ENCODE measurements around the gene ETS2.

DNA sequence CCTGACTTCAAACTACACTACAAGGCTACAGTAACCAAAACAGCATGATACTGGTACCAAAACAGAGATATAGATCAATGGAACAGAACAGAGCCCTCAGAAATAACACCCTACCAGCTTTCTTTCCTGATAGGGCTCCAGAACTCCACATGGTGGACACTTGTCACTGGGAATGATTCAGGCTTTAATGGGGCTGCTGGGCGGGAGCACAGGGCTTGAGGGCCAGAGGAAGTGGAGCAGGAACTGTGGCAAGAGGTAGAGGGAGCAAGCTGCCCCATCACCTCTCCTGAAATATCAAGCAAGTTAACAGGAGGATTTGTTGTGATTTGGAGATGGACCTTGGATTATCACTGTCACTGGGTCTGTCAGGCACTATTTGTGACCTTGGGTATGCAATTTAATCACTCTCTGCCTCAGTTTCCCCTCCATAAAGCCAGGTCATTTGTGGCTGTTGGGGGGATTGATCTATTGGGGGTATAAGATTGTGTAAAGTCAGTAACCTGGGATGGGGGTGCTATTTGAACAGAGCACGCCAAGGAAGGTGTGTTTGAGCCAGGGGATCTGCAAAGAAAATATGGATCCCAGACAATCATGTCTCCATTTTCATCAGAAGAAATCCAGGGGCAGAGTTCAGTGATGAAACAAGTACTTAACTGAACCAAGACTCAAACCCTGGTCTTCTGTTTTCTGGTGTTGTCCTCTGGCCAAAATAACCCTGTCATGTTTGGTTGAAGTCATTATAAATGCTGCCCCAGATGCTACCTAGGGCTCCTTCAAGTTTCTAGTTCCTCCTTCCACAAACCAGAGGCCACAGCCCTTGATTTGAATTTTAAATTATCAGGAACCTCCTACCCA is 25.2 kb downstream of the ETS2 start:
- TF ChIP-seq CTCF (IDR thresholded peaks at IDR 0.05): no peak
- no peak for TF ChIP-seq EP300 (IDR thresholded peaks at IDR 0.05)
- TF ChIP-seq POLR2AphosphoS5 (IDR thresholded peaks at IDR 0.05): no peak
- TF ChIP-seq POLR2A (IDR thresholded peaks at IDR 0.05): no peak
